K562 (cell line): ENCODE measurements around the gene RNU6-9. TPM values are rescaled to one million over a fixed set of nuclear protein-coding genes. Genes with fewer than 3 reads are reported as not detected.

Experiments used
- BCL6 ChIP-seq: fragments of 250-450 bp; sonication (Bioruptor Pico); IDR thresholded peaks from 2 replicates; pipeline ENCODE4 v1.4.0; 2020
- BRD4 ChIP-seq: fragments of 200-600 bp; sonication (generic); IDR thresholded peaks from 2 replicates; pipeline ENCODE4 v1.6.1; 2017; ENCODE audit warnings: inconsistent platforms
- HMBOX1 ChIP-seq: sonication (generic); IDR thresholded peaks from 2 replicates; pipeline ENCODE4 v1.6.1; 2016
- IRF2 ChIP-seq: sonication (generic); formaldehyde crosslinking; IDR thresholded peaks from 2 replicates; pipeline ENCODE4 v1.8.1; 2022; ENCODE audit warnings: mild to moderate bottlenecking, missing genetic modification reagents
- MAFK ChIP-seq: IDR thresholded peaks from 2 replicates; pipeline ENCODE4 v1.6.1; 2011; ENCODE audit warnings: low read length, improper control_type of control experiment
- MYC ChIP-seq, 2 experiments: fragments of 250-450 bp in 1 of 2; sonication (Bioruptor Pico) in 1 of 2; IDR thresholded peaks; 2 replicates each; pipeline versions ENCODE4 v1.5.1 to v1.6.1; 2012 to 2021; ENCODE audit warnings: low read depth in 2 of 2, borderline replicate concordance in 1 of 2, improper control_type of control experiment in 1 of 2, low read length in 1 of 2, mild to moderate bottlenecking in 1 of 2, moderate library complexity in 1 of 2
- PCBP1 ChIP-seq: fragments of 200-400 bp; formaldehyde crosslinking; IDR thresholded peaks from 2 replicates; pipeline ENCODE4 v1.6.1; 2018; ENCODE audit warnings: mild to moderate bottlenecking, low read depth, low read length; ENCODE audit not compliant: poor library complexity, severe bottlenecking
- POU5F1 ChIP-seq: fragments of 150-350 bp; IDR thresholded peaks from 2 replicates; pipeline ENCODE4 v1.6.1; 2014; ENCODE audit warnings: borderline replicate concordance, low read length, low read depth, mild to moderate bottlenecking; ENCODE audit not compliant: partially characterized antibody
- RB1 ChIP-seq: fragments of 450-650 bp; IDR thresholded peaks from 2 replicates; pipeline ENCODE4 v1.6.1; 2017; ENCODE audit warnings: low read depth, mild to moderate bottlenecking
- TEAD1 ChIP-seq, 2 experiments: fragments of 450-650 bp in 1 of 2; sonication (generic) in 1 of 2; formaldehyde crosslinking; IDR thresholded peaks; 2 replicates each; pipeline versions ENCODE4 v1.4.0 to v1.8.0; 2020 to 2022; ENCODE audit warnings: mild to moderate bottlenecking in 2 of 2, missing genetic modification reagents in 1 of 2
- TGIF2 ChIP-seq: sonication (generic); formaldehyde crosslinking; IDR thresholded peaks from 2 replicates; pipeline ENCODE4 v1.8.1; 2022; ENCODE audit warnings: mild to moderate bottlenecking, missing genetic modification reagents, moderate library complexity
- ZNF165 ChIP-seq: fragments of 250-450 bp; sonication (Bioruptor Pico); IDR thresholded peaks from 2 replicates; pipeline ENCODE4 v1.4.0; 2020; ENCODE audit warnings: borderline replicate concordance
- ZNF239 ChIP-seq: fragments of 250-450 bp; sonication (Bioruptor Pico); IDR thresholded peaks from 2 replicates; pipeline ENCODE4 v1.4.0; 2020; ENCODE audit warnings: mild to moderate bottlenecking
- ZNF589 ChIP-seq: fragments of 200-800 bp; sonication (Bioruptor generic); IDR thresholded peaks from 2 replicates; pipeline ENCODE4 v1.6.1; 2016; ENCODE audit warnings: low read depth, missing genetic modification characterization, missing compliant biosample characterization
- polyA plus RNA-seq, 8 experiments: library from polyadenylated mRNA; depleted of rRNA in 4 of 8; stranded (reverse) in 5 of 8; unstranded in 3 of 8; fragments of >200 nt; fragmentation: Nextera tagmentation in 2 of 8; fragmentation: Illumina TruSeq in 1 of 8; extraction: Ambion mirVana in 2 of 8; extraction: Trizol in 1 of 8; gene quantifications; 2 replicates each; pipeline versions ENCODE4 v1.2.1 to v1.2.3, GENCODE V29; 2011 to 2014; ENCODE audit warnings: inconsistent platforms in 1 of 8, missing spikeins in 1 of 8
- total RNA-seq, 7 experiments: library from RNA; depleted of rRNA in 6 of 7; stranded (reverse); fragments of >200 nt in 6 of 7; fragmentation: Illumina TruSeq in 2 of 7; extraction: Trizol in 2 of 7; gene quantifications; 2 replicates each; pipeline versions ENCODE4 v1.2.1 to v1.2.3, GENCODE V29; 2011 to 2021; ENCODE audit warnings: low replicate concordance in 1 of 7
- TF ChIP-seq, protein P1 (sequence below): fragments of 450-650 bp; formaldehyde crosslinking; IDR thresholded peaks from 2 replicates; pipeline ENCODE4 v1.4.0; 2022; ENCODE audit warnings: missing genetic modification characterization
- TF ChIP-seq, protein P2 (sequence below): sonication (generic); formaldehyde crosslinking; IDR thresholded peaks from 2 replicates; pipeline ENCODE4 v1.8.0; 2022; ENCODE audit warnings: missing genetic modification reagents, mild to moderate bottlenecking, borderline replicate concordance
- TF ChIP-seq, protein P3 (sequence below): fragments of 450-650 bp; IDR thresholded peaks from 2 replicates; pipeline ENCODE4 v1.6.1; 2016; ENCODE audit warnings: mild to moderate bottlenecking

Gene RNU6-9
- total and polyA plus RNA-seq, 9 of the 15 experiments (the other 6 are each of a cell fraction or from before 2014, with no cell fraction given), result not detected

GRCh38 chr19:862581-863314 is 30.5 kb upstream of the RNU6-9 start (continued):
- TF ChIP-seq POU5F1 (no peak), RB1 (0 out of 2 replicates have a peak, but pooled peaks have one; percentile 33), PCBP1 (no peak), ZNF589 (CRISPR knock-in tag) (no peak), TEAD1 (CRISPR knock-in tag; IDR thresholded peaks at IDR 0.05) (peak in 1 of 2 experiments; percentile 26; a peak in 1 of 4 replicates), BRD4 (no peak), MYC (IDR thresholded peaks at IDR 0.05; ENCODE audit: low read depth, low read length) (peak; percentile 51; the same call in 1 of the 2 replicates), MYC (CRISPR knock-in tag; IDR thresholded peaks at IDR 0.05; ENCODE audit: borderline replicate concordance, low read depth) (no peak), ZNF239 (CRISPR knock-in tag) (no peak), TGIF2 (CRISPR knock-in tag) (no peak), MAFK (no peak), ZNF165 (CRISPR knock-in tag) (no peak), BCL6 (CRISPR knock-in tag) (no peak), IRF2 (no peak), HMBOX1 (peak; percentile 52; the same call in 1 of the 2 replicates)
- TF ChIP-seq, protein P1, sequence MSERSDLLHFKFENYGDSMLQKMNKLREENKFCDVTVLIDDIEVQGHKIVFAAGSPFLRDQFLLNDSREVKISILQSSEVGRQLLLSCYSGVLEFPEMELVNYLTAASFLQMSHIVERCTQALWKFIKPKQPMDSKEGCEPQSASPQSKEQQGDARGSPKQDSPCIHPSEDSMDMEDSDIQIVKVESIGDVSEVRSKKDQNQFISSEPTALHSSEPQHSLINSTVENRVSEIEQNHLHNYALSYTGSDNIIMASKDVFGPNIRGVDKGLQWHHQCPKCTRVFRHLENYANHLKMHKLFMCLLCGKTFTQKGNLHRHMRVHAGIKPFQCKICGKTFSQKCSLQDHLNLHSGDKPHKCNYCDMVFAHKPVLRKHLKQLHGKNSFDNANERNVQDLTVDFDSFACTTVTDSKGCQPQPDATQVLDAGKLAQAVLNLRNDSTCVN (CRISPR knock-in tag), result peak; percentile 42; the same call in 1 of the 2 replicates
- TF ChIP-seq, protein P2, sequence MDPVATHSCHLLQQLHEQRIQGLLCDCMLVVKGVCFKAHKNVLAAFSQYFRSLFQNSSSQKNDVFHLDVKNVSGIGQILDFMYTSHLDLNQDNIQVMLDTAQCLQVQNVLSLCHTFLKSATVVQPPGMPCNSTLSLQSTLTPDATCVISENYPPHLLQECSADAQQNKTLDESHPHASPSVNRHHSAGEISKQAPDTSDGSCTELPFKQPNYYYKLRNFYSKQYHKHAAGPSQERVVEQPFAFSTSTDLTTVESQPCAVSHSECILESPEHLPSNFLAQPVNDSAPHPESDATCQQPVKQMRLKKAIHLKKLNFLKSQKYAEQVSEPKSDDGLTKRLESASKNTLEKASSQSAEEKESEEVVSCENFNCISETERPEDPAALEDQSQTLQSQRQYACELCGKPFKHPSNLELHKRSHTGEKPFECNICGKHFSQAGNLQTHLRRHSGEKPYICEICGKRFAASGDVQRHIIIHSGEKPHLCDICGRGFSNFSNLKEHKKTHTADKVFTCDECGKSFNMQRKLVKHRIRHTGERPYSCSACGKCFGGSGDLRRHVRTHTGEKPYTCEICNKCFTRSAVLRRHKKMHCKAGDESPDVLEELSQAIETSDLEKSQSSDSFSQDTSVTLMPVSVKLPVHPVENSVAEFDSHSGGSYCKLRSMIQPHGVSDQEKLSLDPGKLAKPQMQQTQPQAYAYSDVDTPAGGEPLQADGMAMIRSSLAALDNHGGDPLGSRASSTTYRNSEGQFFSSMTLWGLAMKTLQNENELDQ (CRISPR knock-in tag), result no peak
- TF ChIP-seq, protein P3, sequence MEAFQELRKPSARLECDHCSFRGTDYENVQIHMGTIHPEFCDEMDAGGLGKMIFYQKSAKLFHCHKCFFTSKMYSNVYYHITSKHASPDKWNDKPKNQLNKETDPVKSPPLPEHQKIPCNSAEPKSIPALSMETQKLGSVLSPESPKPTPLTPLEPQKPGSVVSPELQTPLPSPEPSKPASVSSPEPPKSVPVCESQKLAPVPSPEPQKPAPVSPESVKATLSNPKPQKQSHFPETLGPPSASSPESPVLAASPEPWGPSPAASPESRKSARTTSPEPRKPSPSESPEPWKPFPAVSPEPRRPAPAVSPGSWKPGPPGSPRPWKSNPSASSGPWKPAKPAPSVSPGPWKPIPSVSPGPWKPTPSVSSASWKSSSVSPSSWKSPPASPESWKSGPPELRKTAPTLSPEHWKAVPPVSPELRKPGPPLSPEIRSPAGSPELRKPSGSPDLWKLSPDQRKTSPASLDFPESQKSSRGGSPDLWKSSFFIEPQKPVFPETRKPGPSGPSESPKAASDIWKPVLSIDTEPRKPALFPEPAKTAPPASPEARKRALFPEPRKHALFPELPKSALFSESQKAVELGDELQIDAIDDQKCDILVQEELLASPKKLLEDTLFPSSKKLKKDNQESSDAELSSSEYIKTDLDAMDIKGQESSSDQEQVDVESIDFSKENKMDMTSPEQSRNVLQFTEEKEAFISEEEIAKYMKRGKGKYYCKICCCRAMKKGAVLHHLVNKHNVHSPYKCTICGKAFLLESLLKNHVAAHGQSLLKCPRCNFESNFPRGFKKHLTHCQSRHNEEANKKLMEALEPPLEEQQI, result no peak
